ENCODE data around the gene MAP3K7CL. TPM values are rescaled to one million over a fixed set of nuclear protein-coding genes. Genes with fewer than 3 reads are reported as not detected.

Gene MAP3K7CL
- total RNA-seq, 1 experiment from 2014 or later, result 0.15 TPM

DNA sequence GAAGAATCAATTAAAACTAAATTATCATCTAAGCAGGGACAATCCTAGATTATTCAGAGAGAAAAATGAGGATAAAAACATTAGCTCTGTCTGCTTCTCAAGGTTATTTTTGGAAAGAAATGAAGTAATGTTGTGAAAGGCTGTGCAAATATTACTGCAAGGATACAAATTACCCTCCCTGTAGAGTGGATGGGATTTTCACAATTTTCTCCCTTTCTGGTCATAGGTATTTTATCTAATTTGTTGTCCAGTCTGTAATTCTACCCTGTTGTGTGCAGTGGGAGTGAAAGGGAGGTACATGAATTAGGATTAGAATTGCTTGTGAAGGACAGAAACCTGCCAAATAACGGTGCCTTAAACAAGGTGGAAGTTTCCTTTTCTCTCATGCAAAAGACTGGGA, 54.7 kb downstream of the MAP3K7CL start:
- Mint-ChIP-seq H3K27ac (no peak overlapping the region), H3K4me1 (peaks cover 21% of the 10 kb centered on the region), H3K27me3 (ENCODE audit: low read depth) (peaks cover 55% of the 10 kb centered on the region), H3K9me3 (no peaks in the 10 kb centered on the region), H3K4me3 (no peak overlapping the region), H3K36me3 (no peaks in the 10 kb centered on the region)
- TF ChIP-seq JAZF1 (CRISPR knock-in tag; IDR thresholded peaks at IDR 0.05) (no peak), FOXP1 (CRISPR knock-in tag; IDR thresholded peaks at IDR 0.05; ENCODE audit: borderline replicate concordance) (no peak), GRHL2 (CRISPR knock-in tag; IDR thresholded peaks at IDR 0.05; ENCODE audit: insufficient replicate concordance, severe bottlenecking) (no peak), NR3C1 (CRISPR knock-in tag; conservative IDR thresholded peaks at IDR 0.05; ENCODE audit: low read depth) (no peak), PRRX2 (CRISPR knock-in tag; IDR thresholded peaks at IDR 0.05) (no peak), OVOL2 (CRISPR knock-in tag; IDR thresholded peaks at IDR 0.05; ENCODE audit: borderline replicate concordance) (no peak), ZNF416 (CRISPR knock-in tag; IDR thresholded peaks at IDR 0.05) (no peak)
- TF ChIP-seq, protein P1, sequence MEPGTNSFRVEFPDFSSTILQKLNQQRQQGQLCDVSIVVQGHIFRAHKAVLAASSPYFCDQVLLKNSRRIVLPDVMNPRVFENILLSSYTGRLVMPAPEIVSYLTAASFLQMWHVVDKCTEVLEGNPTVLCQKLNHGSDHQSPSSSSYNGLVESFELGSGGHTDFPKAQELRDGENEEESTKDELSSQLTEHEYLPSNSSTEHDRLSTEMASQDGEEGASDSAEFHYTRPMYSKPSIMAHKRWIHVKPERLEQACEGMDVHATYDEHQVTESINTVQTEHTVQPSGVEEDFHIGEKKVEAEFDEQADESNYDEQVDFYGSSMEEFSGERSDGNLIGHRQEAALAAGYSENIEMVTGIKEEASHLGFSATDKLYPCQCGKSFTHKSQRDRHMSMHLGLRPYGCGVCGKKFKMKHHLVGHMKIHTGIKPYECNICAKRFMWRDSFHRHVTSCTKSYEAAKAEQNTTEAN (CRISPR knock-in tag; IDR thresholded peaks at IDR 0.05), result no peak
- no peak for ATAC-seq
- ChIA-PET POLR2A (interaction anchor here (0.6 kb wide), 1 partner anchor 51 kb away, joined by 5 read pairs; no protein-coding TSS in a partner anchor), CTCF (no interaction called here)
- DNase-seq (ENCODE audit: low spot score), result no peak

DNA sequence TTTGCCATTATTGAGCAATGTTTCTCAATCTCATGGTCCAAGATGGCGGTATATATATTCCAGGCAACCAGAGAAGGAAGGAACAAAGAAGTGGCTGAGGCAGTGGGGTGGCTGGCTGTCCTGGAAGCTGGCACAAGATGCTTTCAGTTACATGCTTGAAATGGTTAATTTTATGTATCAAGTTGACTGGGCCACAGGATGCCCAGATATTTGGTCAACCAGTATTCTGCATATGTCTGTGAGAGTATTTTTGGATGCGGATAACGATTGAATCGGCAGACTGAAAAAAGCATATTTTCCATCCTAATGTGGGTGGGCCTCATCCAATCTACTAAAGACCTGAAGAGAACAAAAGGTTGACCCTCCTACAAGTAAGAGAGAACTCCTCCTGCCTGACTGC, 55.2 kb downstream of the MAP3K7CL start:
- Mint-ChIP-seq H3K27me3 (ENCODE audit: low read depth) (peaks cover 55% of the 10 kb centered on the region), H3K4me3 (no peak overlapping the region), H3K27ac (no peak overlapping the region), H3K4me1 (peaks cover 17% of the 10 kb centered on the region), H3K36me3 (no peaks in the 10 kb centered on the region), H3K9me3 (no peaks in the 10 kb centered on the region)
- ATAC-seq, result no peak
- DNase-seq (ENCODE audit: low spot score), result no peak
- CTCF ChIA-PET, result no interaction called here
- POLR2A ChIA-PET, result no interaction called here
- no peak for TF ChIP-seq ZNF219 (CRISPR knock-in tag; IDR thresholded peaks at IDR 0.05; ENCODE audit: borderline replicate concordance)
- TF ChIP-seq, protein P2, sequence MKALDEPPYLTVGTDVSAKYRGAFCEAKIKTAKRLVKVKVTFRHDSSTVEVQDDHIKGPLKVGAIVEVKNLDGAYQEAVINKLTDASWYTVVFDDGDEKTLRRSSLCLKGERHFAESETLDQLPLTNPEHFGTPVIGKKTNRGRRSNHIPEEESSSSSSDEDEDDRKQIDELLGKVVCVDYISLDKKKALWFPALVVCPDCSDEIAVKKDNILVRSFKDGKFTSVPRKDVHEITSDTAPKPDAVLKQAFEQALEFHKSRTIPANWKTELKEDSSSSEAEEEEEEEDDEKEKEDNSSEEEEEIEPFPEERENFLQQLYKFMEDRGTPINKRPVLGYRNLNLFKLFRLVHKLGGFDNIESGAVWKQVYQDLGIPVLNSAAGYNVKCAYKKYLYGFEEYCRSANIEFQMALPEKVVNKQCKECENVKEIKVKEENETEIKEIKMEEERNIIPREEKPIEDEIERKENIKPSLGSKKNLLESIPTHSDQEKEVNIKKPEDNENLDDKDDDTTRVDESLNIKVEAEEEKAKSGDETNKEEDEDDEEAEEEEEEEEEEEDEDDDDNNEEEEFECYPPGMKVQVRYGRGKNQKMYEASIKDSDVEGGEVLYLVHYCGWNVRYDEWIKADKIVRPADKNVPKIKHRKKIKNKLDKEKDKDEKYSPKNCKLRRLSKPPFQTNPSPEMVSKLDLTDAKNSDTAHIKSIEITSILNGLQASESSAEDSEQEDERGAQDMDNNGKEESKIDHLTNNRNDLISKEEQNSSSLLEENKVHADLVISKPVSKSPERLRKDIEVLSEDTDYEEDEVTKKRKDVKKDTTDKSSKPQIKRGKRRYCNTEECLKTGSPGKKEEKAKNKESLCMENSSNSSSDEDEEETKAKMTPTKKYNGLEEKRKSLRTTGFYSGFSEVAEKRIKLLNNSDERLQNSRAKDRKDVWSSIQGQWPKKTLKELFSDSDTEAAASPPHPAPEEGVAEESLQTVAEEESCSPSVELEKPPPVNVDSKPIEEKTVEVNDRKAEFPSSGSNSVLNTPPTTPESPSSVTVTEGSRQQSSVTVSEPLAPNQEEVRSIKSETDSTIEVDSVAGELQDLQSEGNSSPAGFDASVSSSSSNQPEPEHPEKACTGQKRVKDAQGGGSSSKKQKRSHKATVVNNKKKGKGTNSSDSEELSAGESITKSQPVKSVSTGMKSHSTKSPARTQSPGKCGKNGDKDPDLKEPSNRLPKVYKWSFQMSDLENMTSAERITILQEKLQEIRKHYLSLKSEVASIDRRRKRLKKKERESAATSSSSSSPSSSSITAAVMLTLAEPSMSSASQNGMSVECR (CRISPR knock-in tag; IDR thresholded peaks at IDR 0.05; ENCODE audit: borderline replicate concordance), result no peak
- TF ChIP-seq, protein P3, sequence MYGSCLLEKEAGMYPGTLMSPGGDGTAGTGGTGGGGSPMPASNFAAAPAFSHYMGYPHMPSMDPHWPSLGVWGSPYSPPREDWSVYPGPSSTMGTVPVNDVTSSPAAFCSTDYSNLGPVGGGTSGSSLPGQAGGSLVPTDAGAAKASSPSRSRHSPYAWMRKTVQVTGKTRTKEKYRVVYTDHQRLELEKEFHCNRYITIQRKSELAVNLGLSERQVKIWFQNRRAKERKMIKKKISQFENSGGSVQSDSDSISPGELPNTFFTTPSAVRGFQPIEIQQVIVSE (CRISPR knock-in tag; IDR thresholded peaks at IDR 0.05; ENCODE audit: borderline replicate concordance), result no peak
- TF ChIP-seq, protein P4, sequence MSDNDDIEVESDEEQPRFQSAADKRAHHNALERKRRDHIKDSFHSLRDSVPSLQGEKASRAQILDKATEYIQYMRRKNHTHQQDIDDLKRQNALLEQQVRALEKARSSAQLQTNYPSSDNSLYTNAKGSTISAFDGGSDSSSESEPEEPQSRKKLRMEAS (CRISPR knock-in tag; IDR thresholded peaks at IDR 0.05), result no peak
- TF ChIP-seq, protein P5, sequence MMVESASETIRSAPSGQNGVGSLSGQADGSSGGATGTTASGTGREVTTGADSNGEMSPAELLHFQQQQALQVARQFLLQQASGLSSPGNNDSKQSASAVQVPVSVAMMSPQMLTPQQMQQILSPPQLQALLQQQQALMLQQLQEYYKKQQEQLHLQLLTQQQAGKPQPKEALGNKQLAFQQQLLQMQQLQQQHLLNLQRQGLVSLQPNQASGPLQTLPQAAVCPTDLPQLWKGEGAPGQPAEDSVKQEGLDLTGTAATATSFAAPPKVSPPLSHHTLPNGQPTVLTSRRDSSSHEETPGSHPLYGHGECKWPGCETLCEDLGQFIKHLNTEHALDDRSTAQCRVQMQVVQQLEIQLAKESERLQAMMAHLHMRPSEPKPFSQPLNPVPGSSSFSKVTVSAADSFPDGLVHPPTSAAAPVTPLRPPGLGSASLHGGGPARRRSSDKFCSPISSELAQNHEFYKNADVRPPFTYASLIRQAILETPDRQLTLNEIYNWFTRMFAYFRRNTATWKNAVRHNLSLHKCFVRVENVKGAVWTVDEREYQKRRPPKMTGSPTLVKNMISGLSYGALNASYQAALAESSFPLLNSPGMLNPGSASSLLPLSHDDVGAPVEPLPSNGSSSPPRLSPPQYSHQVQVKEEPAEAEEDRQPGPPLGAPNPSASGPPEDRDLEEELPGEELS (CRISPR knock-in tag; IDR thresholded peaks at IDR 0.05), result no peak
- TF ChIP-seq NR3C1 (CRISPR knock-in tag; conservative IDR thresholded peaks at IDR 0.05; ENCODE audit: low read depth), result no peak
- no peak for TF ChIP-seq SP1 (CRISPR knock-in tag; conservative IDR thresholded peaks at IDR 0.05)
- TF ChIP-seq ZNF263 (CRISPR knock-in tag; IDR thresholded peaks at IDR 0.05; ENCODE audit: low read depth), result no peak
- TF ChIP-seq, protein P6, sequence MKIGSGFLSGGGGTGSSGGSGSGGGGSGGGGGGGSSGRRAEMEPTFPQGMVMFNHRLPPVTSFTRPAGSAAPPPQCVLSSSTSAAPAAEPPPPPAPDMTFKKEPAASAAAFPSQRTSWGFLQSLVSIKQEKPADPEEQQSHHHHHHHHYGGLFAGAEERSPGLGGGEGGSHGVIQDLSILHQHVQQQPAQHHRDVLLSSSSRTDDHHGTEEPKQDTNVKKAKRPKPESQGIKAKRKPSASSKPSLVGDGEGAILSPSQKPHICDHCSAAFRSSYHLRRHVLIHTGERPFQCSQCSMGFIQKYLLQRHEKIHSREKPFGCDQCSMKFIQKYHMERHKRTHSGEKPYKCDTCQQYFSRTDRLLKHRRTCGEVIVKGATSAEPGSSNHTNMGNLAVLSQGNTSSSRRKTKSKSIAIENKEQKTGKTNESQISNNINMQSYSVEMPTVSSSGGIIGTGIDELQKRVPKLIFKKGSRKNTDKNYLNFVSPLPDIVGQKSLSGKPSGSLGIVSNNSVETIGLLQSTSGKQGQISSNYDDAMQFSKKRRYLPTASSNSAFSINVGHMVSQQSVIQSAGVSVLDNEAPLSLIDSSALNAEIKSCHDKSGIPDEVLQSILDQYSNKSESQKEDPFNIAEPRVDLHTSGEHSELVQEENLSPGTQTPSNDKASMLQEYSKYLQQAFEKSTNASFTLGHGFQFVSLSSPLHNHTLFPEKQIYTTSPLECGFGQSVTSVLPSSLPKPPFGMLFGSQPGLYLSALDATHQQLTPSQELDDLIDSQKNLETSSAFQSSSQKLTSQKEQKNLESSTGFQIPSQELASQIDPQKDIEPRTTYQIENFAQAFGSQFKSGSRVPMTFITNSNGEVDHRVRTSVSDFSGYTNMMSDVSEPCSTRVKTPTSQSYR (CRISPR knock-in tag; IDR thresholded peaks at IDR 0.05), result no peak
- TF ChIP-seq ZNF138 (CRISPR knock-in tag; conservative IDR thresholded peaks at IDR 0.05), result no peak
- no peak for TF ChIP-seq CBFB (CRISPR knock-in tag; IDR thresholded peaks at IDR 0.05; ENCODE audit: low read depth)
- no peak for TF ChIP-seq NR2C2 (CRISPR knock-in tag; IDR thresholded peaks at IDR 0.05)
- TF ChIP-seq ZNF416 (CRISPR knock-in tag; IDR thresholded peaks at IDR 0.05), result no peak
- TF ChIP-seq ZNF396 (CRISPR knock-in tag; IDR thresholded peaks at IDR 0.05; ENCODE audit: borderline replicate concordance), result no peak
- TF ChIP-seq ETV6 (CRISPR knock-in tag; IDR thresholded peaks at IDR 0.05), result no peak
- TF ChIP-seq, protein P7, sequence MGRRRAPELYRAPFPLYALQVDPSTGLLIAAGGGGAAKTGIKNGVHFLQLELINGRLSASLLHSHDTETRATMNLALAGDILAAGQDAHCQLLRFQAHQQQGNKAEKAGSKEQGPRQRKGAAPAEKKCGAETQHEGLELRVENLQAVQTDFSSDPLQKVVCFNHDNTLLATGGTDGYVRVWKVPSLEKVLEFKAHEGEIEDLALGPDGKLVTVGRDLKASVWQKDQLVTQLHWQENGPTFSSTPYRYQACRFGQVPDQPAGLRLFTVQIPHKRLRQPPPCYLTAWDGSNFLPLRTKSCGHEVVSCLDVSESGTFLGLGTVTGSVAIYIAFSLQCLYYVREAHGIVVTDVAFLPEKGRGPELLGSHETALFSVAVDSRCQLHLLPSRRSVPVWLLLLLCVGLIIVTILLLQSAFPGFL (CRISPR knock-in tag; IDR thresholded peaks at IDR 0.05; ENCODE audit: borderline replicate concordance), result no peak

Data from WTC11 (cell line).